GM13976 (cell line): ENCODE data around the gene GDI1.
A peak's percentile ranks its signal among the peaks of the same experiment; 100 is the strongest.

Experiments
- DNase-seq: peaks from one replicate; pipeline ENCODE4 v3.0.0; 2012; ENCODE audit warnings: low spot score
- in situ Hi-C: fragments of 300-500 bp; cut with MboI; formaldehyde crosslinking; loops from one replicate; pipeline ENCODE4 v1.12.0; 2022; ENCODE audit warnings: low sequenced_read_pairs, mixed read lengths, inconsistent platforms; ENCODE audit not compliant: unreplicated experiment
- TF ChIP-seq, protein P1 (sequence below): IDR thresholded peaks from 2 replicates; pipeline ENCODE4 v1.5.1; 2012; ENCODE audit warnings: borderline replicate concordance, mild to moderate bottlenecking; ENCODE audit not compliant: insufficient read depth; ENCODE audit errors: extremely low read depth, missing control alignments, control extremely low read depth

Gene GDI1

DNA sequence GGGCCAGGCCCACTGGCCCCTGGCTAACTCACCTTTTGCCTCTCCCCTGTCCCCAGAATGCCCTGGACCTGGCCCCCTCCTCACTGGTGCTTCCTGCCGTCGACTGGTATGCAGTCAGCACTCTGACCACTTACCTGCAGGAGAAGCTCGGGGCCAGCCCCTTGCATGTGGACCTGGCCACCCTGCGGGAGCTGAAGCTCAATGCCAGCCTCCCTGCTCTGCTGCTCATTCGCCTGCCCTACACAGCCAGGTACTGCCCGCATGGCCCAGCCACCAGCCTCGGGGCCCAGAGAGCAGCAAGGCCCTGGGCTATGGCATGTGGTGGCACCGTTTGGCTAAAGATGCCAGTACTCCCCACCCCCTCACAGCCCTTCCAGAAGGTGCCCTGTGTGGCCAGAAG, 4.7 kb upstream of the GDI1 start:
- in situ Hi-C loops, result no loop called here
- TF ChIP-seq, protein P1, sequence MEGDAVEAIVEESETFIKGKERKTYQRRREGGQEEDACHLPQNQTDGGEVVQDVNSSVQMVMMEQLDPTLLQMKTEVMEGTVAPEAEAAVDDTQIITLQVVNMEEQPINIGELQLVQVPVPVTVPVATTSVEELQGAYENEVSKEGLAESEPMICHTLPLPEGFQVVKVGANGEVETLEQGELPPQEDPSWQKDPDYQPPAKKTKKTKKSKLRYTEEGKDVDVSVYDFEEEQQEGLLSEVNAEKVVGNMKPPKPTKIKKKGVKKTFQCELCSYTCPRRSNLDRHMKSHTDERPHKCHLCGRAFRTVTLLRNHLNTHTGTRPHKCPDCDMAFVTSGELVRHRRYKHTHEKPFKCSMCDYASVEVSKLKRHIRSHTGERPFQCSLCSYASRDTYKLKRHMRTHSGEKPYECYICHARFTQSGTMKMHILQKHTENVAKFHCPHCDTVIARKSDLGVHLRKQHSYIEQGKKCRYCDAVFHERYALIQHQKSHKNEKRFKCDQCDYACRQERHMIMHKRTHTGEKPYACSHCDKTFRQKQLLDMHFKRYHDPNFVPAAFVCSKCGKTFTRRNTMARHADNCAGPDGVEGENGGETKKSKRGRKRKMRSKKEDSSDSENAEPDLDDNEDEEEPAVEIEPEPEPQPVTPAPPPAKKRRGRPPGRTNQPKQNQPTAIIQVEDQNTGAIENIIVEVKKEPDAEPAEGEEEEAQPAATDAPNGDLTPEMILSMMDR, result no peak
- no peak for DNase-seq

DNA sequence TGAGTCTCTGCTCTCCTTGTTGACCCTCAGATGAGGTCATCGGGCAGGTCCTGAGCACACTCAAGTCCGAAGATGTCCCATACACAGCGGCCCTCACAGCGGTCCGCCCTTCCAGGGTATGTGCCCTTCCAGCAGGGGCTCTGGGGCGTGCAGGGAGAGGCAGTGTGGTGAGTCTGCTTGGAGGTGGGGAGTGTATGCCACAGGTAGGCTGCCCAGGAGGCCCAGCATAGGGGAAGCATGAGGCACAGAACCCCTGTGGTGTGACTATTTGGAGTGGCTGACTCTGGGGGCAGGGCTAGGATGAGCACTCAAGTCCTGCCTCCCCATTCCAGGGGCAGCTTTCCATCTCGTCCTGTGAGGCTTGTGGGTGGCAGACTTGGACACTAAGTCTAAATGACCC, 3.3 kb upstream of the GDI1 start:
- TF ChIP-seq, protein P1, result no peak
- in situ Hi-C loops, result no loop called here
- DNase-seq, result no peak

DNA sequence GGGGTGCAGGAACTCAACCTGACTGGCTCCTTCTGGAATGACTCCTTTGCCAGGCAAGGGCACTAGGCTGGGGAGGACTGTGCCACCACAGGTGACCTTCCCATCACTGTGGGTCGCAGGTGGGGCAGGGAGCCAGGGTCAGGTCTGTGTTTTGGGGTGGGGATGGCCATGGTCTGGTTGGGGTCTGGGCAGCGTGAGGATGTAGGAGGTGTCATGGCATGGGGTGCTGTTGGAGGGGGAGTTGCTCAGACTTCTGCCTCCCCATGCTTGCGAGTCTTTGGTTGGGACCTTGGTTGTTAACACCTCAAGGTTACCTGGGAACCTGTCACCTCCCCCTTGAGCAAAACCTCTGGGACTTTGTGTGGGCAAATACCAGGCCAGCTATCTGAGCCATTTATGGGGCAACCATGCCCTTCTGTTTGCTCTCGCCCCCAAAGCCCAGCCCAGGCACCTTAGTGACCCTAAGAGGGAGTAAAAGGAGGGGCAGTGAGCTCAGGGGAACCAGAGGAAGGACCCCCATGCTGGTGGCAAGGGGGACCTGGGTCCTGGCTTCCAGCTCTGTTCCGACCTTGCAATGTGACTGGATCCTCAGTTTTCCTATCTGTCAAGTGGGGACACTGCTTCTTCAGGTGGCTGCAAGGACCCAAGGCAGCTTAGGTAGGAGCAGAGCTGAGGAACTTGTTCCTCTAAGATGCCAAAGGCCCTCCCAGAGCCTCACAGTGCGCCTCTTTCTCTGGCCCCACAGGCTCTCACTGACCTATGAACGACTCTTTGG, 2.4 kb upstream of the GDI1 start:
- TF ChIP-seq, protein P1, result no peak
- DNase-seq, result no peak
- in situ Hi-C loops, result no loop called here

DNA sequence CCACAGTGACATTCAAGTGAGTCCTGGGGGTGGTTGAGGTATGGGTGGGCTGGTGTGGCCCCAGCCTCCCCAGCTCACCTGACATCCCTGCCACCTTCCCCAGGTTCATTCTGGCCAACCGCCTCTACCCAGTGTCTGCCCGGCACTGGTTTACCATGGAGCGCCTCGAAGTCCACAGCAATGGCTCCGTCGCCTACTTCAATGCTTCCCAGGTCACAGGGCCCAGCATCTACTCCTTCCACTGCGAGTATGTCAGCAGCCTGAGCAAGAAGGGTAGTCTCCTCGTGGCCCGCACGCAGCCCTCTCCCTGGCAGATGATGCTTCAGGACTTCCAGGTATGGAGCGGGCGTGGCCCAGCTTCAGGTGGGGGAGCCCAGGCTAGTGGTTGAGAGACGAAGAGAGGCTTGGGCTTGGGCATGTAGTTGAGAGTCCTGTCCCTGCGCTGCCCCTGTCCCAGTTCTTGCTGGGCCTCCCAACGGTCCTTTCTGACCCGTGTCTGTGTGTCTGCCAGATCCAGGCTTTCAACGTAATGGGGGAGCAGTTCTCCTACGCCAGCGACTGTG, 1.7 kb upstream of the GDI1 start:
- DNase-seq, result no peak
- TF ChIP-seq, protein P1, result no peak
- in situ Hi-C loops, result no loop called here

DNA sequence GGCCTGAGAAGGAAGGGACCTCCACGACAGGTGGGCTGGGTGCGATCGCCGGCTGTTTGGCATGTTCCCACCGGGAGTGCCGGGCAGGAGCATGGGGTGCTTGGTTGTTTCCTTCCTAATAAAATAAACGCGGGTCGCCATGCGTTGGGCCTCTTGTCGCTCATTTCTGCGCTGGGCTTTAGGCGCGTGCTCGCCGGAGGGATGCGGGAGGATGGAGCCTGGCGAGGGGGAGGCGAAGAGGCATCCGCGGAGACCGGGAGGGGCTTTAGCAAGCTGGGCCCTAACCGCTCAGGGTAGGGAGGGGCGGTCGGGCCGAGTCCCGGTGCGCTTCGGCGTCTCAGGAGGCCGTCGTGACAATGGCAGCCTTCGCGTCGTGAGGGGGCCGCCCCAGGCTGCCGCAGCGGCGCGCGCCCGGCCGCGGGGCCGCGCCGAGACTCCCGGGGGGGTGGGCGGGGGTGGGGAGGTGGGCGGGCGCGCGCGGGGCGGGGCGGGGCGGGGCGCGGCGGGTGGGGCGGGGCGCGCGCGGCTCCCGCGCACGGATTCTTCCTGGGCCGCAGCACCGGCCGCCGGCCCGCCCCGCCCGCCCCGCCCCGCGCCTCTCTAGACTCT, 476 bp upstream of the GDI1 start:
- in situ Hi-C loops, result no loop called here
- TF ChIP-seq, protein P1, result no peak
- DNase-seq, result peak; percentile 85

DNA sequence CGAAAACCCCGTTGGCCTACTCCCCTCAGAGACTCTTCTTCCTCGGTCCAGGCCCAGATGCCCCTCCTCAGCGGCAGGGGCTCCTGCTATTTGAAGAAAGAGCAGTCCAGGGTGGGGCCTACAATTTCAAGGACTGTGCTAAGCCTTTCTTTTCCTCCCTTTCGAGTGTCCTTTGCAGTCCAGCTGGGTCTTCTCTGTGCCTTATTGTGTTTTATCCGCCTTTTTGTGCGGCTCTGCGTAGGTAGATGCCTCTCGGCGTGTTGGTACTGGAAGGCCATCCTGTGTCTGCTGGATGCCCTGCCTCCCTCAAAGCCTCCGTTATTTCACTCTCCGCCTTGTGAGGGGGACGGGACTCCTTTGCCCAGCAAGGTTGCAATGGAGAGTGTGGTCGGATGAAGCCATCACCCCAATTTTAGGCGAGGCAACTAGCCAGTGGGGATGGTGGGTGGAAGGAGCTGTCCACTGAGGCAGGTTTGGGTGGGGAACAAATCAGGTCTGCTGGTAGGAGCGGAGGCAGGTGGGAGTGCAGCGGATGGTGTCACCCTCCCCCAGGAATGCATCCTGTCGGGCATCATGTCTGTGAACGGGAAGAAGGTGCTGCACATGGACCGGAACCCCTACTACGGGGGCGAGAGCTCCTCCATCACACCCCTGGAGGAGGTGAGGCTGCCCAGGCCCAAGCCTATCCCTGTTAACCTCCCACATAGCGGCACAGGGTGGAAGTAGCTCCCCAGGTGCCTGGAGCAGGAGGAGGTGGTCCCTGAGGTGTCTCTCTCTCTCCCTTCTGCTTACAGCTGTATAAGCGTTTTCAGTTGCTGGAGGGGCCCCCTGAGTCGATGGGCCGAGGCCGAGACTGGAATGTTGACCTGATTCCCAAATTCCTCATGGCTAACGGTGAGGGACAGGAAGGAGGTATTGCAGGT, 1.3 kb downstream of the GDI1 start:
- no peak for DNase-seq

More for the DNA sequence above, 1.3 kb downstream of the GDI1 start:
- in situ Hi-C loops, result no loop called here
- TF ChIP-seq, protein P1, result no peak
